Chondrocyte (in vitro differentiated cells): ENCODE data around the gene SF3B2. TPM values are rescaled to one million over a fixed set of nuclear protein-coding genes. Genes with fewer than 3 reads are reported as not detected.

Experiments used
- DNase-seq: peaks from one replicate; pipeline ENCODE4 v3.0.0; 2021; ENCODE audit warnings: mixed read lengths, low spot score
- H3K27ac Mint-ChIP-seq: one replicate; pipeline ENCODE4 v1.8.0; 2021; ENCODE audit warnings: mild to moderate bottlenecking, moderate library complexity, mixed read lengths; ENCODE audit not compliant: unreplicated experiment
- H3K27me3 Mint-ChIP-seq: 2 replicates; pipeline ENCODE4 v1.8.0; 2021; ENCODE audit warnings: low read depth, mixed read lengths
- H3K36me3 Mint-ChIP-seq: 2 replicates; pipeline ENCODE4 v1.8.0; 2021; ENCODE audit warnings: low read depth, mixed read lengths
- H3K4me1 Mint-ChIP-seq: 2 replicates; pipeline ENCODE4 v1.8.0; 2021; ENCODE audit warnings: low read depth, mild to moderate bottlenecking, mixed read lengths
- H3K4me3 Mint-ChIP-seq: one replicate; pipeline ENCODE4 v1.8.0; 2021; ENCODE audit warnings: mild to moderate bottlenecking, moderate library complexity, mixed read lengths; ENCODE audit not compliant: unreplicated experiment
- H3K9me3 Mint-ChIP-seq: 2 replicates; pipeline ENCODE4 v1.8.0; 2021; ENCODE audit warnings: low read depth, mixed read lengths
- CTCF ChIP-seq: fragments of 200-600 bp; sonication (generic); IDR thresholded peaks from 2 replicates; pipeline ENCODE4 v1.5.0; 2021; ENCODE audit warnings: antibody characterized with exemption, mild to moderate bottlenecking, moderate library complexity
- total RNA-seq: library from RNA; stranded (reverse); gene quantifications from 3 replicates; pipeline ENCODE4 v1.2.1, GENCODE V29; 2021

Gene SF3B2
- total RNA-seq, 1 donor from 2014 or later = 142 TPM

- no peak overlapping the region for H3K4me3 Mint-ChIP-seq
- peaks cover 33% of the 10 kb centered on the region for H3K4me1 Mint-ChIP-seq
- no peaks in the 10 kb centered on the region for H3K36me3 Mint-ChIP-seq
- H3K9me3 Mint-ChIP-seq = no peaks in the 10 kb centered on the region
- no peak for TF ChIP-seq CTCF
- DNase-seq = no peak
- no peaks in the 10 kb centered on the region for H3K27me3 Mint-ChIP-seq
- H3K27ac Mint-ChIP-seq = peak overlapping the region; percentile 23
Observed at GRCh38 chr11:66101066-66101464, 48.9 kb downstream of the SF3B2 start.

- no peak for DNase-seq
- H3K27me3 Mint-ChIP-seq = no peaks in the 10 kb centered on the region
- no peak overlapping the region for H3K4me3 Mint-ChIP-seq
- H3K9me3 Mint-ChIP-seq = no peaks in the 10 kb centered on the region
- H3K27ac Mint-ChIP-seq = no peak overlapping the region
- no peak for TF ChIP-seq CTCF
- H3K4me1 Mint-ChIP-seq = peaks cover 41% of the 10 kb centered on the region
- peaks cover 4% of the 10 kb centered on the region for H3K36me3 Mint-ChIP-seq
Observed at GRCh38 chr11:66104057-66104638, 52.0 kb downstream of the SF3B2 start.

GRCh38 chr11:66106786-66107599 lies 54.8 kb downstream of the SF3B2 start:
- H3K9me3 Mint-ChIP-seq = no peaks in the 10 kb centered on the region
- no peak for TF ChIP-seq CTCF
- DNase-seq = no peak
- H3K27me3 Mint-ChIP-seq = no peaks in the 10 kb centered on the region
- H3K36me3 Mint-ChIP-seq = peaks cover 4% of the 10 kb centered on the region
- peak overlapping the region; percentile 41 for H3K27ac Mint-ChIP-seq
- peaks cover 29% of the 10 kb centered on the region for H3K4me1 Mint-ChIP-seq
- H3K4me3 Mint-ChIP-seq = no peak overlapping the region

GRCh38 chr11:66107600-66108510 lies 55.7 kb downstream of the SF3B2 start:
- peaks cover 37% of the 10 kb centered on the region for H3K4me1 Mint-ChIP-seq
- H3K9me3 Mint-ChIP-seq = no peaks in the 10 kb centered on the region
- DNase-seq = no peak
- H3K4me3 Mint-ChIP-seq = no peak overlapping the region
- no peaks in the 10 kb centered on the region for H3K27me3 Mint-ChIP-seq
- no peak overlapping the region for H3K27ac Mint-ChIP-seq
- no peak for TF ChIP-seq CTCF
- peaks cover 4% of the 10 kb centered on the region for H3K36me3 Mint-ChIP-seq

- Mint-ChIP-seq H3K36me3 (peaks cover 4% of the 10 kb centered on the region), H3K4me3 (no peak overlapping the region), H3K27me3 (no peaks in the 10 kb centered on the region), H3K9me3 (no peaks in the 10 kb centered on the region), H3K27ac (no peak overlapping the region), H3K4me1 (peaks cover 42% of the 10 kb centered on the region)
- TF ChIP-seq CTCF = no peak
- DNase-seq = no peak
Observed at GRCh38 chr11:66109294-66109693, 57.1 kb downstream of the SF3B2 start.
